Activated CD4-positive, alpha-beta T cell treated with anti-CD3 and anti-CD28 coated beads, Interleukin-2, amount 50 U/mL, for 16 hours (primary cell): Measurements from ENCODE around the gene FHOD1.

Experiments
- DNase-seq: peaks from one replicate; pipeline ENCODE4 v3.0.0-alpha.2; 2020

The FHOD1 gene

DNA sequence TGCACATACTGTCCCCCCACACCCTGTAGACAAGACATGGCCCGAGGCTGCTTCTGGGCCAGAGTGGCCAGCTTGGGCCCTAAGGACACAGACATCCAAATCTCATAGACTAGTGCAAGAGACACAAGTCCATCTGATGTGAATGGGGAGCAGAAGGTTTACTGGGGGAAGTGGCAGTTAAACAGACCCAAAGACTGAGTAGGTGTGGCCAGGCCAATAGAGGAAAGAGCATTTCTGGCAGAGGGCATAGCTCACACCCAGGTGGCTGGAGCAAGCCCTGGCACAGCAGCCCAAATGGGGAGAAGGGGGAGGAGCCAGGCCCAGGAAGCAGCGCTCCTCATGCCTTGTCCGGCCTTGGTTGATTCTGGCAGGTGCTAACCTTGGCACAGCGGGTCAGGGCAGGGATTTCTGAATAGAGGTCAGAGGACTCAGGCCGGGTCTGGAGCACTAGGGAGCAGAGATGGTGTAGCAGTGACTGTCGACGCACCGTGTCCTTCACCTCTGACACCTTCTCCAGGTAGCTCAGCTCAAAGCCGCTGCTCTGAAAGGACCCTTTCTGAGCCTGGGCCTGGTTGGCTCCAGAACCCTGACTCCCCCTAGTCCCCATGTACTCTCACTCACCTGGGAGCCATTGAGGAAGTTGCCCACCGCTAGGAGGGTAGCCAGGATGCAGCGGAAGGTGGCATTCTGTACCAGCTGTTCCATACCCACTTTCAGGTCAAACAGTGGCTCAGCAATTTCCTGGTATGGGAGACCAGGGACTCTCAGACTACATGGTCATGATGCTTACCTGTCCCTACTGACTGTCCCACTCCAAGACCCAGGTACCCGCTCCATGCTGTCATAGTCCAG is 16.2 kb downstream of the FHOD1 start:
- no peak for DNase-seq

DNA sequence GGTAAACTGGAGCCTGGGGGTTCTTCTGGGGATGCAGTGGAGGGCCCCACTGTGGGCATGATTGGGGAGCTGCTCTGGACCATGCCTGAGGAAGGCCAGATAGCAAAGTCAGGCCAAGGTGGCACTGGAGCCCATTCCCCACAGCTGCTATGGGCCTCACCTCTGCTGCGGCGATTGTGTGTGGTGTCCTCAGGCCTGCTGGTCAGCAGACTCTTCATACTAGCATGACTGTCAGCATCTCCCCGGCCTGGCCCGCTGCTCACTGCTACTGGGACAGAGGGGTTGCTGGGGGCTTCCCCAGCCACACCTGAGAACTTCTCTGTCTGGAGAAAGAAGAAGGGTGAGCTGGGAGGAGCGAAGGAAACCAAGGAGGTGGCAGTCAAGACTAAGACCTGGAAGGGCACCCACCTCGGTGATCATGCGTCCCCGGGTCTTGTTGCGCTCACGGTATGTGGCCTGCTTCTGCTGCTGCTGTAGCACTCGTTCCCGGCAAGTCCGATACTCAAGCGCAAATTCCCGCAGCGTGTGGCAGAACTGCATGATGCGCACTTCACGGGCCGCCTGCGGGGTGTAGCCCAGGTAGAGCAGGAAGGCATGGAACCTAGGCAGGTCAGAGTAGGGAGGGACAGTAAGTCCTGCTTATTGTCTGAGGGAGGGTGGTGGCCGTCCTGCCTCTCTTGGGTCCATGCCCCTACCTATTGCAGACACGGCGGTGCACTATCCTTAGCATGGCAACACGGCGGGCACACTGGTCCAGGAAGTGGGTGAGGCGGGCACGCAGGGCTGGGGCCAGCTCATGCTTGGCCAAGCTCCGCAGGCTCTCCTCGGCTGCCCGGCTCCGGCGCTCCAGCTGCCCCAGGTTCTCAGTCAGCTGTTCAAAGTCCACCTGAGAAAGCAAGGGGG is 17.1 kb downstream of the FHOD1 start:
- DNase-seq = no peak

DNA sequence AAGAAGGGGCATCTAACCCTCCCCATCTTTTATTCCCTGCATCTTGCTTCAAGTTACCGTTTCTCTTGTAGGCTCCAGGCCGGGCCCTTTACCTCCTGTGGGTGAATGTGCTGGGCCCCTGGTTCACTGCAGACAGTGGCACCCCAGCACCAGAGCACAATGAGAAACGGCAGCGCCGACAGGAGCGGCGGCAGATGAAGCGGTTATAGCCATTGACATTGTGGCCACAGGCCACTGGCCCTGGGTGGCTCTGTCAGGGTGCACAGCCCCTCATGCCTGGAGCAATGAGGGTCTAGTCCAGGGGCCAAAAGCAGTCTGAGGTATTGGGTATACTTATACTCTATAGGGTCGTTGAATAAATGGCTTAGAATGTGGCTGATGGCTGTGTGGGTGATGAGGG is 18.4 kb downstream of the FHOD1 start:
- DNase-seq = no peak

DNA sequence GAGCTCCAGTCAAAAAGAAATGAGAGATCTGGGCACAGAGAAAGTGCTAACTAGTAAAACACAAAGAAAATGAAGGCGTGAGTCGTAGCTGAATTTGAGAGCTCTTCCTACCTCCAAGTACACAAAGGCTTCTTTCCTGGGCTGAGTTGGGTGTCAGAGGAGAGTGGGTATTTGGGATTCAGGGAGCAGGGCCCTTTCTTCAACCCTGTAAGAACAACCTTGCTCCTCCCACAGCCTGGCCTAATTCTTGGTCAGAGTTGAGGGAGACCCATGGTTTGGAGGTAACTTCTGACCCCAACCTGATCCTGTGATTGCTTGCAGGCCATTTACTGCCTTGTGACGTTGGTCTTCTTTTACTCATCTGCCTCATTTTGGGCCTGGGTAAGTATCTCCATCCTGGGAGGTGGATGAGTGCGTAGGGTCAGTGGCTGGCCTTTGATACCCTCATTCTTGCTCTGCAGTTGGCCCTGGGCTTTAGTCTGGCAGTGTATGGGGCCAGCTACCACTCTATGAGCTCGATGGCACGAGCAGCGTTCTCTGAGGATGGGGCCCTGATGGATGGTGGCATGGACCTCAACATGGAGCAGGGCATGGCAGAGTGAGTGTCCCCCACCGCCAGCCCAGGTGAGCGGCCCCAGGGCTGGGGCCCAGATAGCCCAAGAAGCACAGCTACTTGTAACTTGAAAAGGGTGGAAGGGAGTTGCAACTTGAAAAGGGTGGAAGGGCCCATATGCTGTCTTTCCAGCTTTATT is 19.1 kb downstream of the FHOD1 start:
- DNase-seq = no peak

DNA sequence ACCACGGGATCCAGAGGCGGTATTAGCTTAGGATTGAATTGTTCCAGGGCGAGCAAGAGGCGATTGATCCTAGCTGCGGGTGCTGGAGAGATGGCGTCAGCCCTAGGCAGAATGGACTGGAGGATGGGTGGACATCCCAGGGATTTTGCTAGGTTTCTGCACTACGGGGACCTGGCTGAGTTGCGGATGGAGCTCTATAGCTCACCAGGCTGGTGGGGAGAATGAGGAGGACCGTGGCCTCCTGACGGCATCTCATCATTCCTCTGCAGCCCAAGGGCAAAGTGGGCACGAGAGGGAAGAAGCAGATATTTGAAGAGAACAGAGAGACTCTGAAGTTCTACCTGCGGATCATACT is 19.7 kb downstream of the FHOD1 start:
- DNase-seq = no peak

DNA sequence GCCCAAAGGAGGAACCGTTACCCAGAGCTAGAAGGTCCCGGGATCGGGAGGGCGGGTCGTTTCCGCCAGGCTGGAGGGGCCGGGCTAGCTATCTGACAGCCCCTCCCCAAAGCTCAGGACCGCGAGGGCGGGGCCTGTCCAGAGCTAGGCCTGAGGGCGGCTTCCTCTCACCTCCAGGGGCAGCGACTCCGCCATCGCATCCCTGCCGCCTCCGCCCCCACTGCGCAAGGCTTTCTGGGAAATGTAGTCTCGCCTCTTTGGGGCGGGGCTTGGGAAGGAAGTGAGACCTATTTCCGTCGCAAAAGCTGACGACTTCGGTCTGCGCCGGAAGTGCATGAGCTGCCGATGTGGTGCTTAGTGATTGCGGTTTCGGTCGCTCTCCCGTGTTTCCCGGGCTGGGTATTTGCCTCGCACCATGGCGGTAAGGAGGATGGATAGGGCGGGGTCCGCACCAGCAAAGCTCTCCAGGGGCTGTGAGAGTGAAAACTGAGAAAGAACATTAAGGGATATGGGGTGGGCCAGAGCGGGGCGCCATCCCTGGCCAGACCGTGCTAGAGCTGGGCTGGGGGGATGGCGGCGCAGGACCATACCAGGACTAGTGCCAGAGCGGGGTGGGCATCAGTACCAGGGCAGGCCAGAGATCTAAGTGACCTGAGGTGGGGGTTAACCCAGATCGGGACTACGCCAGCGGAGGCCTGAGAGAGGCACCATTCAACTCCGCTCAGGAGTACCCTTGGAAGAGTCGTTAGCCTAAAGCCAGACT is 20.3 kb downstream of the FHOD1 start, which contains the start of gene TMEM208:
TSS of gene TMEM208 (plus strand) at position 327 of the 763 bp plus-strand sequence. CDS start at position 416, 89 bp downstream.
- DNase-seq = peak; percentile 99

DNA sequence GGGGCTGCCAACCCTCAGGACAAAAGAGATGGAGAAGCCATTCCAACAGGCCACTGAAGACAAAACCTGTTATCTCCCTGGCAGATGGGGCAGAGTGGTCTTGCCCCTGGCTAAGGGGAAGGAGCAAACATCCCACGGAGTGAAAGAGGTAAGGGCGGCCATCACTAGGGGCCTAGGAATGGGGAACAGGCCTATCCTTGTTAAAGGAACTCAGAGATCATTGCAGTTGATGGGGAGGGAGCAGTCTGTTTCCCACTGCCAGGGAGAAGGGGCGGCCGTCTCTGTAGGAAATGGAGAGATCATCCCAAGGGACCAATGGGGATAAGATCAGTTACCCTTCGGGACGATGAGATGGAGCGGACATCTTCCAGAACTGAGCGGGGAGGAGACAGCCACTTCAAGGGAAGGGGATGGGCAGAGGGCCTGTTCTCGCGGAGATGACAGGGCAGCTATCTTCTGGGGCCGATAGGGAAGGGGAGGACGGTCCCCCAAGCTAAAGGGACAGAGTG is 20.9 kb downstream of the FHOD1 start:
- DNase-seq = no peak

DNA sequence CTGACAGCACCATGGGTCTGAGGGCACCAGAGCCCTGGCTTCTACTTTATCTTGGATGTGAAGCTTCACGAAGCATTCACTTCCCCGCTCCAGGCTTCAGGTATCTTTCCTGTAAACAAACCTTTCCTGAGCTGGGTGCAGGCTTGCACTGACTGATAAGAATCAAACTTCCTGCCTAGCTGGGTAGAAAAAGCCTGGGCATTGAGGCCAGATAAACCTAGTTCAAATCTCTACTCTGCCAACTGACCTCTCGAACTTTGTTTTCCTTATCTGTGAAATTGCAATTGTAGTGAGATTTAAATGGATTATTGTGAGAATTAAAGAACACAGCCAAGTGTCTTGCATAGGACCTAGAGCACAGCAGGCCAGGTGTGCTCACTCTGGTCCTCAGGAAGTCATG is 23.3 kb downstream of the FHOD1 start:
- DNase-seq = no peak

DNA sequence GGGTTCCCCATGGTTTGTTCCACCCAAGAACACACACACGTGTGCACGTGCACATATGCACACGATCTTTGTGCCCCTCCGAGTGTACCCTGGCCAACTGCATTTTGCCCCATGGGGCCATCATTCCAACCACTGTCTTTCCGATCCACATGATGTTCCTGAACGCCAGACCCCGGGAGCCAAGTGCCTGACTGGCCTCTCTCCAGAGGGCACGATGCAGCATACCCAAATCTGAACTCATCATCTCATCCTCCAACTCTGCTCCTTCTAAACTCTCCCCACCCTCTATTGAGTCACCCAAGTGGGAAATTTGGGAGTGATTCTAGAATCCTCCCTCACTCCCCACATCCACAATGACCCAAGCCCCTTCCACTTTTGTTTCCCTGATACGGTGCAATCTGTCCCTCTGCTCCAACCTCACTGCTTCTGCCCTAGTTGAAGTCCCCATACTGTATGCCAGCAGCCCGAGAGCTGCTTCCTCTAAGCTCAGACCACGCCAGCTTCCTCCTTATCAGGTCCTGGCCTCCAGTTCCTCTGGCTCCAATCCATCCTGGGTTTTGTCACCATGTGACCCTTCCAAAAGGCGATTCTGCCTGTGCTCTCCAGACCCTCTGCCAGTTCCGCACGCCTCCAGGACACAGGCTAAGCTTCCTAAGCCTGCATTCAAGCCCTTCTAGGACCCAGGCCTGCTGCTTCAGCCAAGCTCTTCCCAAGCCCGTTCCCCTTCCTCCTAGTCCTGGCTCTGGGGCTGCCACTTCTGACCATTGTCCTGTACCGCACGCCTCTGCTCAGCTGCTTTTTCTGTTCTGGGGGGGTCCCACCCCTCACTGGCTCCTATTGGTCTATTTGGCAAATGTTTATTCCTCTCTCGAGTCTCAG is 30.4 kb downstream of the FHOD1 start:
- DNase-seq = no peak

DNA sequence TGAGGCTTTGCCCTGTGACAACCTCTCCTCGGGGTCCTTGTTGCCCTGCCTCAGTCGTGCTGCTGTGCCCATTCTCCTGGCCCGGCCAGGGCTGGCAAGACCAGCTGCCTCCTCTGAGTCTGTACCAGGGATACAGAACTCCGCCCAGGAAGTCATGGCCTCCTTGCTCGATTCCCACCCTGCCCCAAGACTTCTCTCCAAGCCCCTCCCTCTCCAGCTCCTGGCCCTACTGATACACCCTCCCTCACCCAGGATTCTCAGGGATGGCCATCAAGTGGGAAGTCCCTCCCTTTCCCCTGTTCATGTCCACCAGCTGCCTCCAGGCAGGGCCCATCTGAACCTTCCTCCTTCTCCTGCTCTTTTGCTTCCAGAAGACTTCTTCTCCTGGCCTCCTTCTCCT is 31.6 kb downstream of the FHOD1 start:
- DNase-seq = no peak

DNA sequence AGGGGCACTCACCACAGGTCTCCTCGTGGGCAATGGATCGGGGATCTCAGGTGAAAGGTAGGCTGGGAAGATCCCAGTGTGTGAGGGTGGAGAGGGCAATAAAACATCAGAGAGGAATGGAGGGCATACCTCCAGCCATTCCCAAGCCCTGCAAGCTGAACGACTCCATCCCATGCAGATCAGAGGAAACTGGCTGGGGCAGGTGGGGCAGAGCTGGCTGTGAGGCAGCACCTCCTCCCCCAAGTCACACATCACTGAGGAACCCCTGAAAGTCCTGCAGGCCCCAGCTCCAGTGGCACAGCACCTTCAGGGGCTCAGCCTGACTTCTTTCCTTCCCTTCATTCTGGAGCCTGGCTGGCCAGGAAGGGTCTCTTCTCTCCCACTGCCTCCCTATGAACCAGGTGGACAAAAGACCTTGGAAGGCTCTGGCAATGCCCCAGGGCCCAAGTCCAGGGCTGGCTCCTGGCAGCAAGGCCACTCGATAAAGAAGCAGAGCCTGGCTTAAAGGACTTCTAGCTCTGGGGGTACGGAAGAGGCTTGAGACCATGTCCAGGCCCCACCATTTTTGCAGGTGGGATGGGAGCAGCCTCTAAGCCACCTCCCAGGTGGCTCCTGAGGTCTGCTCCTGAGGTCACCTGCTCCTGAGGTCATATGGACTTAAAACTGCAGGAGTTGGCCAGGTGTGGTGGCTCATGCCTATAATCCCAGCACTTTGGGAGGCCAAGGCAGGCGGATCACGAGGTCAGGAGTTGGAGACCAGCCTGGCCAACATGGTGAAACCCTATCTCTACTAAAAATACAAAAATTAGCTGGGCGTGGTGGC is 33.9 kb downstream of the FHOD1 start:
- DNase-seq = no peak

DNA sequence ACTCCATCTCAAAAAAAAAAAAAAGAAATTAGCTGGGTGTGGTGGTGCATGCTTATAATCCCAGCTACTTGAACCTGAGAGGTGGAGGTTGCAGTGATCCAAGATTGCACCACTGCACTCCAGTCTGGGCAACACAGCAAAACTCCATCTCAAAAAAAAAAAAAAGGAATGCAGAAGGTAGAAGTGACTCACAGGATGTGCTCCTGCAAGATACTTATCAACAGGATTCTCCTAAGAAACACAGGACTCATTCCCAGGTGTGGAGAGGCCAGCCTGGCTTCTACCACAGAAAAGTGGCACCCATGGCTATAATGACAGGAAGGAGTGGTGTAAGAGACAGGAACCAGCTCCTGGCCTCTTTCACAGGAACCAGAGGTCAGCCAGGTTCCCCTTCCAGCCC is 34.5 kb downstream of the FHOD1 start:
- DNase-seq = no peak

DNA sequence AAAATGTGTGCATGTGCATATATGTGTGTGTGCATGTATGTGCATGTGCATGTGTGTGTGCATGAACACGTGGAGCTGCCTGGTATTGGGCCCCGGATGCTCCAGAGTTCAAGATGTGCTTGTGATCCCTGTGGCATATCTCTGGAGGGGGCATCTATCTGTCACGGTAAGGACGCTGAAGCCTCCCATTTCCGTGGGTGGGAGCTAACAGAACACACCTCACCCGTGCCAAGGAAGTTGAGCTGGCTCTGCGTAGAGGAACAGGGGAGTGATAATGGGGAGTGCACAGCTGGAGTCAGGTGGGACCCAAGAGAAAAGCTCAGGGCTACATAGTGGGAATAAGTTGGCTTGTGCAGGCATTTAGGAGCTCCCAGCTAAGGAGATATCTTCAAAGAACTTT is 35.6 kb downstream of the FHOD1 start:
- no peak for DNase-seq

DNA sequence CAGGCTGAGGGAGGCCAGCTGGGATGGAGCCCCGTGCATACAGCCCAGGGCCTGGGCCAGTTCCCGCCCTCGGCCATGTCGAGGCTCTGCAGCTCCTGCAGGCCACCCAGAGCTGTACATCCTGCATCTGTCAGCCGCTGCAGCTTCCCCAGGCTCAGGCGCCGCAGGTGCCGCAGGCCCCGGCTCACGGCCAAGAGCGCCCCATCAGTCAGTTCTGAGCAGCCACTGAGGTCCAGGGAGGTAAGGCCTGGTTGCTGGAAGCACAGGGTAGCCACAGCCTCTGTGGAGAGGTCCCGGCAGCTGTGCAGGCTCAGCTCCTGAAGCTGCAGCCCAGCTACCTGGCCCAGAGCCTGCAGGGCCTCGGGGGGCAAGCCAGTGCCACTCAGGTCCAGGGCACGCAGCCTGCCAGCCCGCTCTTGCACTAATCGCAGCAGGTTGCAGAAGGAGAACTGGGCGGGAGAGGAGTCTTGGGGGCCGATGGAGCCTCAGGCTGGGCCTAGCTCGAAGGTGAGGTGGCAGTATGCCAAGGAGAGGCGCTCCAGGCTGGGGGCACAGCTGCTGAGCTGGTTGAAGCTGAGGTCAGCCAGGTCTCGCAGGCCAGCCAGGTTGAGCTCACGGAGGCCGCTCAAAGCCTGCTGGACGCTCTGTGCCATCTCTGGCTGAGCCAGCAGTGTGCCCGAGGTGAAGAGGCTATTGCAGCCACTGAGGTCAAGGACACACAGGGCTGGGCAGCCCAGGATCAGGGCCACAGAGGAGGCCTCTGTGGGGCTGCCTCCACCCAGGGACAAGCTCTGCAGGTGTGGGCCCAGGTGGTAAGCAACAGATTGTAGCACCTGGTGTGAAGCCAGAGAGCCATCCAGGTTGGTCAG is 37.0 kb downstream of the FHOD1 start:
- DNase-seq = no peak

DNA sequence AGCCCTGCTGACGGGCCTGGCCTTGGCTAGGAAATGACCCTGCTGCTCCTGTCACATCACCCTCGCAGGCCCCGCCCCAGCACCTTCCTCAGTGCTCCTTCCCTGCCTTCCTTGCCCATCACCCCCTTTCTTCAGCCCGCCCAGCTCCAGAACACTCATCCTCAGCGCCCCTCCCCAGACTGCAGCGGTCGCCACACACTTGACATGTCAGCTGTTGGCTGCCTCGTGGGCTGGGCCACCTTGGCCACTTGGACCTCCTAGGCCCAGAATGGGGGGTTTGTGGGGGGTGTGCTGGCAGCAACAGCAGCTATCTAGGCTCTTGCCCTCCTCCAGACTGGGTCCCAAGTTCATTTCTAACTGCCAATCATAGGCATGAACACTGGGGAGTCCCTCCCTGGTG is 37.7 kb downstream of the FHOD1 start:
- DNase-seq = no peak

DNA sequence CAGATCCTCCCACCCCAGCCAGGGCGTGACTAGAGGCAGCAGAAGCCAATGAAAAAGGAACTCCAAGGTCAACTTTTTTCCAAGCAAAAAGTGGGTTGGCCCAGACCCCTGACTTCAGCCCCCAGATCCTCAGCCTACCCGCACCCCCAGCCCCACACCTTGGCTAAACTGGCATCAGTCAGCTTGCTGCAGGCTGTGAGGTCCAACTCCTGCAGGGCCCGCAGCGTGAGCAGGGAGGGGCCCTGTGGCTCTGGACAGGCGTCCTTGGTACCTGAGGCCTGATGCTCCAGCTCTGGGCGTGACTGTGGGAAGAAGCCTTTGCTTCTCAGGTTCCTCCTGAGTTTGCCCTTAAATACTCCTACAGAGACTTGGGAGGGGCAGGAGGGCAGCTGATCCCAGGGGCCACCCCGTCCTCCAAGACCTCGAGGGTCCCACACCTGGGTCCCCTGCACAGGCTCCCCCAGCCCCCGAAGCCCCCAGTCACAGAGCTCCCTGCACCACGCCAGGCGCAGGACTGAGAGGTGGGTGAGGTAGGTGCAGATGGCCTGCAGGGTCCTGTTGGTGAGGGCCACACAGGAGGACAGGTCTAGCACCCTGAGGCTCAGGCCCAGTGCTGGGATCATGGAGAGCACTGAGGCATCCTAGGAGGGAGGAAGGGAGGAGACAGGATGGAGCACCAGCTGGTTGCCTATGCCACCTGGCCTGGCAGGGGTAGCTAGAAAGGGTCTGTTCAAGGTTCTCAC is 39.0 kb downstream of the FHOD1 start:
- no peak for DNase-seq

DNA sequence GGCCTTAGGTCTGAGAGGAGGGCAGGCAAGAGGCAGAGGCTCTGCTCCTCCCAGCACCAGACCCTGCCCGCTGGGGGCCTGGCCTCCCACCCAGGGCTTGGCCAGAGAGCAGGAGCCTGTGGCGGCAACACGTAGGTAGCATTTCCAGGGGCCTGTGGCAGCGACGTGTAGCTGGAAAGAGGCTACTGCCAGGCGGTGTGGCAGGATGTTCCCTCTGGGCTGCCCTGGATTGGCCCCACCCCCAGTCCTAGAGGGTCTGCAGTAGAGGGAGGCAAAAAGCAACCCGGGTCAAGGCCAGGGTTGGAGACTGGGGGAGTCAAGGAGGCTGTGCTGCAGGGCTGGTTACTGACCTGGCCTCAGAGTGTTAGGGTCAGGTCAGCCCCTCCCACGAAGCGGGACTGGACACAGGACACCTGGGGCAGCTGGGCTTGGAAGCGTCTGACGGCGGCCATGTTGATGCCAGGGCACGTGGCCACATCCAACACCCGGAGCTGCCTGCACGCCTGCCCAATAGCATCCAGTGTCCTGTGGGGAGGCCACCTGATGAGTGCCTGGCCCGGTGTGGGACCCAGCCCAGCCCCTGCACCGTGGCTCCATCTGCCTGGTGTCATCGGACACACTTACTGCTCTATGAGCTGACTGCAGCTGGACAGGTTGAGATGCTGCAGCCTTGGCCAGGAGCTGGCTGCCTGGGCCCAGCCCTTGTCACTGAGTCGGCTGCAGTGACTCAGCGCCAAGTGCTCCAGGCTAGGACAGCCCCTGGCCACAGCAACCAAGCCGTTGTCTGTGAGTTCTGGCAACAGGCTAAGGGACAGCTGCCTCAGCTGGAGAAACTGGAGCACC is 39.8 kb downstream of the FHOD1 start:
- no peak for DNase-seq

DNA sequence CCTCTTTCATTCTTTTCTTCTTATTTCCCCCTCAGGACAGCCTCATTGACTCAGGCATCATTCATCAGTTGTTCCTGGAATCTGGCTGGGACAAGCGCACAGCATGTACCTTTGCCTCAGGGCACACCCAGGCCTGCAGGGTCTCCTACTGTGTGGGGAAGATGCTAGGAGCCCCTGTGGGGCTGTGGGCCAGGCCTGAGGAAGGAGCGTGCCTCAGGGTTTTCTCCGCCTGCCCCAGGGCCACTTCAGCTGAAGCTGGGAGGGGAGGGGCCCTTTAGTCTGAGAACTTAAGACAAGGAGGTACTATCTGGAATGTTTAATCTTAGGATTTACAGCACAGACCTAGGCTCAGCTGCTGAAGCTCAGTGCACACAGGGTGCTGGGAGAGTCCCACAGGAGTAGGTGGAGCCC is 40.4 kb downstream of the FHOD1 start:
- no peak for DNase-seq
